Measurements from ENCODE around the gene WHRN. TPM values are rescaled to one million over a fixed set of nuclear protein-coding genes. Genes with fewer than 3 reads are reported as not detected.

WHRN gene
- total RNA-seq, 1 donor from 2014 or later = 11.8 TPM

DNA sequence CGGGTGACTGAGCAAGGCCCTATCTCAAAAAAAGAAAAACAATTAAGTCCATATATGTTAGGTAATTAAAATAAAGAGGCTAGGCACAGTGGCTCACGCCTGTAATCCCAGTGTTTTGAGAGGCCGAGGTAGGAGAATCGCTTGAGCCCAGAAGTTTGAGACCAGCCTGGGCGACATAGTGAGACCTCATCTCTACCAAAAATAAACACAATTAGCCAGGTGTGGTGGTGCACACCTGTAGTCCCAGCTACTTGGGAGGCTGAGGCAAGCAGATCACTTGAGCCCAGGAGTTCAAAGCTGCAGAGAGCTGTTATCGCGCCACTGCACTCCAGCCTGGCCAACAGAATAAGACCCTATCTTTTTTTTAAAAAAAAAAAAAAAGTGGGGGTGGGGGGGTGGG is 12.3 kb downstream of the WHRN start:
- no peak for DNase-seq (ENCODE audit: low spot score)

- no peak for DNase-seq (ENCODE audit: low spot score)
Measured at GRCh38 chr9:114491430-114492003, 13.8 kb downstream of the WHRN start.

- DNase-seq (ENCODE audit: low spot score) = no peak
Measured at GRCh38 chr9:114489928-114490327, 15.3 kb downstream of the WHRN start.

GRCh38 chr9:114488398-114489129 is 16.7 kb downstream of the WHRN start:
- DNase-seq (ENCODE audit: low spot score) = no peak

GRCh38 chr9:114487607-114488300 is 17.5 kb downstream of the WHRN start:
- DNase-seq (ENCODE audit: low spot score) = peak; percentile 82

- DNase-seq (ENCODE audit: low spot score) = no peak
Measured at GRCh38 chr9:114486205-114486963, 18.9 kb downstream of the WHRN start.

DNA sequence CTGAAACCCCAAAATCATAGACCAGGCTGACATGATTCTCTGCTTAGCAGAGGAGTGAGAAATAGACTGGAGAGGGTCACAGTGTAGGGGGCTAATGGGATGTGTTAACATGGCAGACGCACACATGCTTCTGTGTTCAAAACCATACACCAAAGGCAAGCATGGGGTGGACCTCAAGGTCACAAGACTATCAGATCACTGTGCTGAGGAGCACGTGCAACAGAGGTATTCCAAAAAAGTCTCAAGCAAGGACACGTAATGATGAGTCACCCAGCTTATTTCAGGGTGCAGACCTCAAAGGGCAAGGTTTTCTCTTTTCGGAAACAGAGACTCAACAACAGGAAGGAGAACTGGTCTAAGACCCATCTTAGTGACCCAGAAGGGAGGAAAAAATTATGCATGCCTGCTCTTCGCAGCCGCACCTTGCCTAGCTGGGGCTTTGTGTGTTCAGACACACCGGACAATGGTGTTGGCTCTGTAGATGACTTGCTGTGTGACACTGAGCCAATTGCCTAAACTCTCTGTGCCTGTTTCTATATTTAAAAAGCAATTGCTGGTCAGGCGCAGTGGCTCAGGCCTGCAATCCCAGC is 20.3 kb downstream of the WHRN start:
- DNase-seq (ENCODE audit: low spot score) = no peak

- no peak for DNase-seq (ENCODE audit: low spot score)
Measured at GRCh38 chr9:114484215-114484853, 20.9 kb downstream of the WHRN start.

- no peak for DNase-seq (ENCODE audit: low spot score)
Measured at GRCh38 chr9:114483499-114483898, 21.8 kb downstream of the WHRN start.

GRCh38 chr9:114482593-114482992 is 22.7 kb downstream of the WHRN start:
- DNase-seq (ENCODE audit: low spot score) = no peak

GRCh38 chr9:114481789-114482188 is 23.5 kb downstream of the WHRN start:
- DNase-seq (ENCODE audit: low spot score) = no peak

DNA sequence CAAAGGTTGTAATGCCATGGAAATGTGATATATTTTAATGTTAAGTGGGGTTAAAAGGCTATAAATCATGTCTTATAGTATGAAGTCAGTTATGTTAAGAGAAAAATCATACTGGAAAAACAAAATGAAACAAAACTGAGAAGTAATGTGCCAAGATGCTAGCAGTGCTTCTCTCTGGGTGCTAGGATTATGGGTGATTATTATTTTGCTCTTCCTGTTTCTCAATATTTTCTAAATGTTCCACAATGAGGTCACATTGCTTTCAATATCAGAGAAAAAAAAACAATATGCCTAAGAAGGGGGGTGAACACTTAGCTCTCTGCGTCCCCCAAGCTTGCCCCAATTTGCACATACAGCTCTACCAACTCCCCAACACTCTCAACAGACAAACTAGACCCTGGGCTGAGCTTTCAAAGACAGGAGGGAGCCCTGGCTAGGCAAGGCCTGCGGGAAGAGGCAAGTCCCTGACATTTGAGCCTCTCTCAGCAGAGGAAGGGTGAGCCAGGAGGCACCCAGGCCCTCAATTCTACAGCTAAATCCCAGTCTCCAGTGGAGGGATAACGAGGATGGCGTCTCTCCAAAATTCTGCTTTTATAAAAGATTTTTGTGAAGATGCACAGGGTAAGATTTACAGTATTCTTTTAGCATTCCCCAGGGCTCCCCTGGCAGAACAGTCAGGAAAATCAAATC is 24.4 kb downstream of the WHRN start:
- DNase-seq (ENCODE audit: low spot score) = no peak

- DNase-seq (ENCODE audit: low spot score) = no peak
Measured at GRCh38 chr9:114478871-114479270, 26.4 kb downstream of the WHRN start.

GRCh38 chr9:114478459-114478858 is 26.8 kb downstream of the WHRN start:
- no peak for DNase-seq (ENCODE audit: low spot score)

- DNase-seq (ENCODE audit: low spot score) = no peak
Measured at GRCh38 chr9:114477642-114478041, 27.6 kb downstream of the WHRN start.

DNA sequence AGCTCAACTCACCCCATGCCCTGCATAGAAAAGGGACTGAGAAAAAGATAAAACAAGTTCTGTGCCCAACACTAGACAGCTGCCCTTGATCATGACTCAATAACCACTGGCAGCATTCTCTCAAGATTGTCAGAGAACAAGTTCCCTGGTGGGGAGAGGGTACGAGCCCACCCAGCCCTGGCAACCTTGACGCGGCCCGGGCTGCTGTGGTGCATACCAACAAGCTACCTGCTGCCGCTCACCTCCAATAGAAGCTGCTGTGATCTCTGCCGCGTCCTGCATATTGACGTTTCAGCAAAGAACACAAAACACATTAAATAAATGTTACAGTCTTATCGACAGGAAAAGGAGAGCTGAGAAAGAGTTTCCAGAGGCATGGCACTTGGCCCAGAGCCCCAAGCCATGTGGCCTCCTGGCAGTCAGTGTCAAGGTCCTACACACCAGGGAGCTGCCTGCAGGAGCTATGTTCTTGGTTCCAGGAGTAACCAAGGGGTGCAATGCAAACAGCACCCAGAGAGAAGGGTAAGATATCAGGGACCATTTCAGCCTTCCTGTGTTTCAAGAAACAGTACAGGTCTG is 28.3 kb downstream of the WHRN start:
- no peak for DNase-seq (ENCODE audit: low spot score)

- no peak for DNase-seq (ENCODE audit: low spot score)
Measured at GRCh38 chr9:114475412-114476135, 29.7 kb downstream of the WHRN start.

DNA sequence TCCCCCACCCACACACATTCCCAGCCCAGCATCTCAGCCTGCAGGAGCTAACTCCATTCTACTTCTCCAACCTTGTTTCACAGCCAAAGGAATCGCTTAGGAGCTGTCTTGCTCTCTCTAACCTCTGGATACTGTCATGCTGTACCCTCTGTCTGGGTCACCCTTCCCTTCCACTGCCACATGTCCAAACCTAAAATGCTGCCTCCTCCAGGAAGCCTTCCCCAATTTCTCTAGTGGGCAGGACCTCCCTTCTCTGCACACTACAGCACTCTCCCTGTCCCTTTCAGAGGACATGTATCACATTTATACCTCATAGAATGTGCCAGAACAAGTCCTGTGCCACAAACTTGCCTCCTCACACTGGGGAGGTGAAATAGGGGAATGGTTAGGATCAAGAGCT is 30.8 kb downstream of the WHRN start:
- no peak for DNase-seq (ENCODE audit: low spot score)

DNA sequence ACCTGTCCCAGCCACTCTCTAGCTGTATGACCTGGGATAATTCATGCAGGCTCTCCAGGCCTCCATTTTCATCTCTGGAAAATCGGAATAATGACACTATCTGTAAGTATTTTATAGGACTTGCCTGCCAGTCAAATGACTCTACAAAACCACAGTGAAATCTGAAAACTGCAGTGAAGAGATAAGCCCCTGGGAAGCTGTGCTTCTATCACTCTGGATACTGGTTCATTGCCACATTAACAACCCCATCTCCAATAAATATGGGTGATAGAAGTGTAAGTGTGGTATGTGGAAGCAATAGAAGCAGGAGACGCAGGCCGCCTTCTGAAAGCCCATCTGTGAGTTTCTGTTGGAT is 31.8 kb downstream of the WHRN start:
- DNase-seq (ENCODE audit: low spot score) = no peak
